HCT116 (cell line): Measurements from ENCODE around the gene QSOX1.

Experiments used
- CBX3 ChIP-seq: IDR thresholded peaks from 2 replicates; pipeline ENCODE4 v1.6.1; 2012; ENCODE audit warnings: low read depth
- CTCF ChIP-seq, 3 experiments: fragments of 200-600 bp in 1 of 3; sonication (generic) in 1 of 3; IDR thresholded peaks in 2 of 3; conservative IDR thresholded peaks in 1 of 3; 2 replicates each; pipeline ENCODE4 v1.5.1; 2012 to 2017; ENCODE audit warnings: low read depth in 2 of 3, low read length in 2 of 3, antibody characterized with exemption in 1 of 3, borderline replicate concordance in 1 of 3, control low read depth in 1 of 3, mild to moderate bottlenecking in 1 of 3, mixed read lengths in 1 of 3, mixed run types in 1 of 3, moderate library complexity in 1 of 3; ENCODE audit not compliant: insufficient read depth in 1 of 3
- POLR2A ChIP-seq: IDR thresholded peaks from 2 replicates; pipeline ENCODE4 v1.7.0; 2011; ENCODE audit warnings: borderline replicate concordance; ENCODE audit not compliant: insufficient read depth, insufficient read length; ENCODE audit errors: extremely low read depth
- ZBTB33 ChIP-seq: IDR thresholded peaks from 2 replicates; pipeline ENCODE4 v1.6.1; 2011; ENCODE audit warnings: mild to moderate bottlenecking, low read length, moderate library complexity; ENCODE audit not compliant: insufficient replicate concordance; ENCODE audit errors: extremely low read depth

GRCh38 chr1:180185281-180185680, 30.6 kb downstream of the QSOX1 start:
- no peak for TF ChIP-seq ZBTB33
- no peak for TF ChIP-seq POLR2A
- TF ChIP-seq CBX3 = no peak
- no peak for TF ChIP-seq CTCF (IDR thresholded peaks at IDR 0.05 in 2 of 3, conservative IDR thresholded peaks at IDR 0.05 in 1 of 3; ENCODE audit: borderline replicate concordance in 1 of 3, insufficient read depth in 1 of 3, low read depth in 2 of 3, low read length in 2 of 3)
